Measurements from ENCODE around the gene NCOR1.
"Not testable (repeated sequence)": the region's sequence is repeated elsewhere in the genome, so short reads cannot be mapped to it uniquely, and the experiment has no call there.

NCOR1 gene

GRCh38 chr17:16181581-16181980 lies 33.8 kb downstream of the NCOR1 start:
- TF ChIP-seq CTCF (IDR thresholded peaks at IDR 0.05; ENCODE audit: insufficient read depth, low read depth, low read length, missing control alignments), result no peak
- H3K4me3 ChIP-seq (ENCODE audit: low read length), result no peak overlapping the region
- DNase-seq (ENCODE audit: low read depth), result no peak

- no peak for TF ChIP-seq CTCF (IDR thresholded peaks at IDR 0.05; ENCODE audit: insufficient read depth, low read depth, low read length, missing control alignments)
- peak; percentile 51 for DNase-seq (ENCODE audit: low read depth)
- H3K4me3 ChIP-seq (ENCODE audit: low read length), result no peak overlapping the region
These were observed 36.5 kb downstream of the NCOR1 start for GRCh38 chr17:16178836-16179235.

GRCh38 chr17:16171613-16172012 lies 43.7 kb downstream of the NCOR1 start:
- peak; percentile 70 for DNase-seq (ENCODE audit: low read depth)

GRCh38 chr17:16166766-16167165 lies 48.6 kb downstream of the NCOR1 start:
- not testable (repeated sequence) for H3K4me3 ChIP-seq (ENCODE audit: low read length); DNase-seq (ENCODE audit: low read depth)

More at GRCh38 chr17:16171613-16172012, 43.7 kb downstream of the NCOR1 start:
- no peak for TF ChIP-seq CTCF (IDR thresholded peaks at IDR 0.05; ENCODE audit: insufficient read depth, low read depth, low read length, missing control alignments)
- H3K4me3 ChIP-seq (ENCODE audit: low read length), result no peak overlapping the region

- H3K4me3 ChIP-seq (ENCODE audit: low read length), result no peak overlapping the region
- no peak for TF ChIP-seq CTCF (IDR thresholded peaks at IDR 0.05; ENCODE audit: insufficient read depth, low read depth, low read length, missing control alignments)
- peak; percentile 6 for DNase-seq (ENCODE audit: low read depth)
These were observed 56.6 kb downstream of the NCOR1 start for GRCh38 chr17:16158714-16159113.

- TF ChIP-seq CTCF (IDR thresholded peaks at IDR 0.05; ENCODE audit: insufficient read depth, low read depth, low read length, missing control alignments), result no peak
- no peak for DNase-seq (ENCODE audit: low read depth)
- H3K4me3 ChIP-seq (ENCODE audit: low read length), result no peak overlapping the region
These were observed 59.8 kb downstream of the NCOR1 start for GRCh38 chr17:16155536-16155935.

GRCh38 chr17:16152326-16152725 lies 63.0 kb downstream of the NCOR1 start:
- DNase-seq (ENCODE audit: low read depth); H3K4me3 ChIP-seq (ENCODE audit: low read length): not testable (repeated sequence)

- no peak for TF ChIP-seq CTCF (IDR thresholded peaks at IDR 0.05; ENCODE audit: insufficient read depth, low read depth, low read length, missing control alignments)
- no peak overlapping the region for H3K4me3 ChIP-seq (ENCODE audit: low read length)
- peak; percentile 72 for DNase-seq (ENCODE audit: low read depth)
These were observed 65.0 kb downstream of the NCOR1 start for GRCh38 chr17:16150251-16150856.
